Suprapubic skin (tissue), 3 donors: Measurements from ENCODE around the gene TNFRSF19.

Source experiments
- CTCF ChIP-seq, 2 donors: fragments of 200-600 bp in 1 of 2; fragments of 450-650 bp in 1 of 2; sonication (generic) in 1 of 2; IDR thresholded peaks; one replicate each; pipeline ENCODE4 v1.5.1; 2016 to 2019; ENCODE audit warnings: antibody characterized with exemption in 2 of 2, mild to moderate bottlenecking in 1 of 2, moderate library complexity in 1 of 2
- EP300 ChIP-seq: sonication (generic); formaldehyde crosslinking; IDR thresholded peaks from one replicate; pipeline ENCODE4 v1.6.1; 2017; ENCODE audit warnings: antibody characterized with exemption

DNA sequence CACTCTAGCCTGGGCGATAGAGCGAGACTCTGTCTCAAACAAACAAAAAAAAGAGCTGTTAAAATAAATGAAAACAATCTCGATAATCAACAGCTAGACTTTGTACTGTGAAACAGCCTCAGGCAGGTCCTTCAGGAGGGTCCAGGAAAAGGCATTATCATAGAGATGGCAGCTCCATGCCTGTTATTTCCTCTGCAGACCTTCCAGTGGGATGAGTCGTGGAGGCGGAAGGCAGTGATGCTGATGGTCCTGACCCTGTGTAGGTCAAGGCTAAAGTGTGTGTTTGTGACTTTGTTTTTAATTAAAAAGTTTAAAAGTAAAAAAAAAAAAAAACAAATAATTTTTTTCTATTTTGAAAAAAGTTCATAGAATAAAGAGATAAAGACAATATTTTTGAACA, 117.4 kb downstream of the TNFRSF19 start:
- TF ChIP-seq CTCF (IDR thresholded peaks at IDR 0.05) (no peak), EP300 (no peak)
